Left lung (tissue), 10 donors: Measurements from ENCODE around the gene CALCOCO2. TPM values are rescaled to one million over a fixed set of nuclear protein-coding genes. Genes with fewer than 3 reads are reported as not detected.

ENCODE experiments used
- ATAC-seq: fragments of 200-7000 bp; cut with Tn5 transposase; one replicate; pipeline ENCODE4 v1.9.1; 2020; ENCODE audit warnings: moderate library complexity
- DNase-seq, 4 donors: peaks; one replicate each; pipeline ENCODE4 v3.0.0-alpha.2; 2013 to 2020
- H3K27ac ChIP-seq, 2 donors: fragments of 200-600 bp; sonication (generic) in 1 of 2; one replicate each; pipeline versions ENCODE4 v1.5.0 to v1.8.0; 2020 to 2021
- H3K27me3 ChIP-seq, 2 donors: fragments of 200-600 bp; sonication (generic) in 1 of 2; one replicate each; pipeline versions ENCODE4 v1.5.0 to v1.8.0; 2020 to 2021
- H3K36me3 ChIP-seq, 2 donors: fragments of 200-600 bp; sonication (generic) in 1 of 2; one replicate each; pipeline versions ENCODE4 v1.5.0 to v1.8.0; 2020 to 2021
- H3K4me1 ChIP-seq, 2 donors: fragments of 200-600 bp; one replicate each; pipeline ENCODE4 v1.8.0; 2021
- H3K4me3 ChIP-seq, 2 donors: fragments of 200-600 bp; sonication (generic) in 1 of 2; one replicate each; pipeline versions ENCODE4 v1.5.0 to v1.8.0; 2020 to 2021; ENCODE audit warnings: mild to moderate bottlenecking in 1 of 2
- H3K9me3 ChIP-seq, 2 donors: fragments of 200-600 bp; sonication (generic) in 1 of 2; one replicate each; pipeline versions ENCODE4 v1.5.0 to v1.8.0; 2020 to 2021
- intact Hi-C, 2 donors: fragments of 100-400 bp; cut with DNase I; formaldehyde crosslinking; loops; one replicate each; pipeline versions ENCODE4 v1.11.2 to v1.14.2; 2022
- polyA plus RNA-seq, 6 donors: library from polyadenylated mRNA; unstranded; fragments of 120-200 nt; gene quantifications; one replicate each; pipeline ENCODE4 v1.2.1, GENCODE V29; 2013; ENCODE audit not compliant: insufficient read length in 6 of 6
- total RNA-seq, 2 donors: library from RNA; stranded (reverse); fragmentation: NEBNext Ultra II Directional; extraction: Animal tissue kit (Norgen Biotek cat#: 25700); gene quantifications; one replicate each; pipeline ENCODE4 v1.2.1, GENCODE V29; 2021
- TF ChIP-seq, protein P1 (sequence below), 2 donors: fragments of 200-600 bp; sonication (generic) in 1 of 2; IDR thresholded peaks; one replicate each; pipeline versions ENCODE4 v1.5.0 to v1.8.0; 2021; ENCODE audit warnings: antibody characterized with exemption in 2 of 2
- donor health status: DM: no; HTN: yes; CAD: no.
- donor health status: DM: no; HTN: no; CAD: no.

The CALCOCO2 gene
- total and polyA plus RNA-seq, 8 donors = 105 to 132 (median 117) TPM

DNA sequence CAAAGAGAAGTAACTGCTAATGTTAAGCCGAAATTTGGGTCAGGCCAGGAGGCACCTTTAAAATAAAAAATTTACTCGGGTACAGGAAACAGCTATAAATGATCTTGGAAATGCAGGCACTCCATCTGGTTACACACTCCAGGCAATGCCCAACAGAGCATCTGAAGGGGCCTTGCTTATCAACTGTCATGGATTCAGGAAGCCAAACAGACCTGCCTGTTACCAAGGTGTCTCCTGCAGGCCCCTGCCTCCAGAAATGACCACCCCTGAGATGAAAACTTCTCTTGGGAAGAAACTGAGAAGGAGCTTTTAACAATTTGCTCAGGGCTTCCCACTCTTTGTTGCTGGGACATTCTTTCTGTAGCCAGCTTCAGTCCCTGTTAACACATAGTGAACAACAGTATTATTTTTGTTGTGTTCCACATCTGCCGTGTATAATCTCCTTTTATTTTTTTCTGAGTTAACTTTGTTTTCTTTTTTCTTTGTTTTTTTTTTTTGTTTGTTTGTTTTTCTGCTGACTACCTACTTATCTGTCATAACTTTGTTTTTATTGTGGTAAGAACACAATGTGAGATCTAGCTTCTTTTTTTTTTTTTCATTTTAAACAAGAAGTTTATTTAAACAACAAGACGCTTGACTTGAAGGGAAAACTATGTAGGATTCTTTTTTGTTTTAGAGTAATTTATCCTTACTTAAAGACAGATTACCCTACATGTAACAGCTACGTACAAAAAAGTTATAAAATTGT is 43.0 kb downstream of the CALCOCO2 start:
- ATAC-seq (no peak), DNase-seq (no peak)
- no peak overlapping the region for H3K27ac ChIP-seq
- no peaks in the 10 kb centered on the region for H3K27me3 ChIP-seq
- TF ChIP-seq, protein P1, sequence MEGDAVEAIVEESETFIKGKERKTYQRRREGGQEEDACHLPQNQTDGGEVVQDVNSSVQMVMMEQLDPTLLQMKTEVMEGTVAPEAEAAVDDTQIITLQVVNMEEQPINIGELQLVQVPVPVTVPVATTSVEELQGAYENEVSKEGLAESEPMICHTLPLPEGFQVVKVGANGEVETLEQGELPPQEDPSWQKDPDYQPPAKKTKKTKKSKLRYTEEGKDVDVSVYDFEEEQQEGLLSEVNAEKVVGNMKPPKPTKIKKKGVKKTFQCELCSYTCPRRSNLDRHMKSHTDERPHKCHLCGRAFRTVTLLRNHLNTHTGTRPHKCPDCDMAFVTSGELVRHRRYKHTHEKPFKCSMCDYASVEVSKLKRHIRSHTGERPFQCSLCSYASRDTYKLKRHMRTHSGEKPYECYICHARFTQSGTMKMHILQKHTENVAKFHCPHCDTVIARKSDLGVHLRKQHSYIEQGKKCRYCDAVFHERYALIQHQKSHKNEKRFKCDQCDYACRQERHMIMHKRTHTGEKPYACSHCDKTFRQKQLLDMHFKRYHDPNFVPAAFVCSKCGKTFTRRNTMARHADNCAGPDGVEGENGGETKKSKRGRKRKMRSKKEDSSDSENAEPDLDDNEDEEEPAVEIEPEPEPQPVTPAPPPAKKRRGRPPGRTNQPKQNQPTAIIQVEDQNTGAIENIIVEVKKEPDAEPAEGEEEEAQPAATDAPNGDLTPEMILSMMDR (IDR thresholded peaks at IDR 0.05) = no peak
- intact Hi-C loops = no loop called here
- no peak overlapping the region for H3K4me3 ChIP-seq
- H3K4me1 ChIP-seq = peaks cover 4 to 28% of the 10 kb centered on the region in 2 donors
- H3K9me3 ChIP-seq = no peaks in the 10 kb centered on the region
- no peaks in the 10 kb centered on the region for H3K36me3 ChIP-seq

DNA sequence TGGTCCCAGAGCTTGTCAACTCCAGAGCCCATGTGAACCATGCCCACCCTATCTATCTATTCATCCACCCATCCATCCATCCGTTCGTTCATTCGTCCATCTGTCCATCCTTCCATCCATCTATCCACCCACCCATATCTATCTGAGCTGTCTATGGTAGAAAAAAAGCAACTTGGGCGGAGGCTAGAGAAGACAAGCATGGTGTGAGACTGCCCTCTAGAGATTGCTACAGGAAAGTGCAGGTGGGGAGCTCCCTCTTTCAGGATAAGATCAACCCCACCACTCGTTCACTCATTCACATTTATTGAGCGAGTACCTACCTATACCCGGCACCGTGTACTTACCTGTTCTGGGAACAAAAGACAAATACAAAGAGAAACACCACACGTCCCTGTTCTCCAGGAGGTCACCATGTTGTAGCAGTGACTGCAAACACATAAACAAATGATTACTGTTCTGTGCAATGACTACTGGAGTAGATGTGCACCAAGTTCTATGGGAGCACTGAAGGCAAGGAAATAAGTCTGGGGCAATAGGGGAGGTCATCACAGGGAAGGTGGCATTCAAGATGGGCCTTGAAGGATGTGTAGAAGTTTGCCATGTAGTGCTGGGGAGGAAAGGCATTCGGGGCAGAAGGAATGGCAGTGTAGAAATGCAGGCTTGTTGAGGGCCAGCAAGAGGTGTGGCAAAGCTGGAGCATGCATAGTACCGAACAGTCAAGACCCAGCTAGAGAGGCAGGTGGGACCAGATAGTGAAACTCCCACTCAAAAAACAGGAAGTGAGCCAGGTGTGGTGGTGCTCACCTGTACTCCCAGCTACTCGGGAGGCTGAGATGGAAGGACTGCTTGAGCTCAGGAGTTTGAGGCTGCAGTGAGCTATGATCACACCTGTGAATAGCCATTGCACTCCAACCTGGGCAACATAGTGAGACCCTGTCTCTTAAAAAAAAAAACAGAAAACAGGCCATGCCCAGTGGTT is 48.4 kb downstream of the CALCOCO2 start:
- Histone ChIP-seq H3K27me3 (no peaks in the 10 kb centered on the region), H3K36me3 (no peaks in the 10 kb centered on the region), H3K4me1 (peaks cover 0 to 4% of the 10 kb centered on the region in 2 donors), H3K4me3 (no peak overlapping the region), H3K27ac (no peak overlapping the region), H3K9me3 (no peaks in the 10 kb centered on the region)
- DNase-seq = peak in 2 of 4 donors; percentile 56 to 72
- ATAC-seq = peak; percentile 93
- TF ChIP-seq, protein P1 (IDR thresholded peaks at IDR 0.05) = peak; percentile 87 to 91
- intact Hi-C loops = loop anchor here in 1 of 2 donors (5.0 kb wide), 2 partner anchors 62 to 152 kb away; partner anchors contain the start of genes HOXB13 and TTLL6

DNA sequence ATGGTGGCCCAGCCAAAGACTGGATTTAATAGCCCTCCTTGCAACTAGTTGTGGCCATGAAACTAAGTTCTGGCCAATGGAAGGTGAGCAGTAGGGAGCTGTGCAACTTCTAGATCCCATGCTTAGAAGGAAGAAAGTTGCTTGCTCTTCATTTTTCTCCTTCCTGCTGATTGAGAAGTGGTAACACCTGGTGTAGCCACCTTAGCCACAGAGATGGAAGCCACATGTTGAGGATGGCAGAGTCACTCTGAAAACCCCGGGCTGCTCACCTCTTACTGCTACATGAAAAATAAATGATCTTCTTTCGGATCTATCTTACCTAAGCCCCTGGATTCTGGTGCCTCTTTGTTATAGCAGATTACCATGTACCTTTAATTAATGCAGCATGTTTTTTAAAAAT is 51.4 kb downstream of the CALCOCO2 start:
- H3K36me3 ChIP-seq = no peaks in the 10 kb centered on the region
- H3K9me3 ChIP-seq = no peaks in the 10 kb centered on the region
- intact Hi-C loops = loop anchor here (10.0 kb wide), 3 partner anchors 77 to 207 kb away; no protein-coding TSS in a partner anchor
- H3K27ac ChIP-seq = no peak overlapping the region
- DNase-seq (no peak), ATAC-seq (no peak)
- no peak overlapping the region for H3K4me3 ChIP-seq
- H3K4me1 ChIP-seq = peaks cover 0 to 13% of the 10 kb centered on the region in 2 donors
- H3K27me3 ChIP-seq = no peaks in the 10 kb centered on the region
- TF ChIP-seq, protein P1 (IDR thresholded peaks at IDR 0.05) = no peak

DNA sequence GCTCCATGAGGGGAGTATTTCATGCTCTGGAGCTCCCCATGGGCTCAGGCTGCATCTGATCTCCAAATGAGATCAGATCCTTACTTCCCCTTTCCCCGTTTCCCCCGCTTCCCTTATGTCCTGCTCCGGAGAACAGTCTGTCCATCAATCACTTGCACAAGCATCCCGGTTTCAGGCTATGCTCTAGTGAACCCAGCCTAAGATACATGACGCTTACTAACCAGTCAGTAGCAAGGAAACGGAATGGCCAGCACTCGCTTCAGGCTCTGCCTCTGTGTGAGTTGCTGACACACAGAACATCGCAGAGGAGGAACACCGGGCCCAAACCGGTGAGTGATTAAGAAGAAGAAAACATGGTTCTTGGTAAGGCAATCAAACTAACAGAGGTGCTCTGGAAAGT is 52.3 kb downstream of the CALCOCO2 start:
- H3K9me3 ChIP-seq = no peaks in the 10 kb centered on the region
- no peak overlapping the region for H3K4me3 ChIP-seq
- no peaks in the 10 kb centered on the region for H3K36me3 ChIP-seq
- H3K27ac ChIP-seq = no peak overlapping the region
- DNase-seq (no peak), ATAC-seq (no peak)
- intact Hi-C loops = loop anchor here (10.0 kb wide), 3 partner anchors 78 to 208 kb away; no protein-coding TSS in a partner anchor
- TF ChIP-seq, protein P1 (IDR thresholded peaks at IDR 0.05) = no peak
- no peaks in the 10 kb centered on the region for H3K27me3 ChIP-seq
- peaks cover 0 to 13% of the 10 kb centered on the region in 2 donors for H3K4me1 ChIP-seq
